ENCODE results near the gene CAPN5. TPM values are rescaled to one million over a fixed set of nuclear protein-coding genes. Genes with fewer than 3 reads are reported as not detected.
A peak's percentile ranks its signal among the peaks of the same experiment; 100 is the strongest.

Gene CAPN5
- total RNA-seq, 2 experiments from 2014 or later, result 5.1 to 6.9 TPM

GRCh38 chr11:77069336-77069968, 2.7 kb downstream of the CAPN5 start:
- intact Hi-C loops (cut with DNase I, micrococcal nuclease), result loop anchor here in 1 of 2 experiments (10.0 kb wide), 2 partner anchors 405 to 1505 kb away; partner anchors contain the start of genes NARS2 and PAK1
- H3K27ac Mint-ChIP-seq, result no peak overlapping the region
- H3K4me3 Mint-ChIP-seq, result peak overlapping the region; percentile 68
- no peak for TF ChIP-seq CTCF (IDR thresholded peaks at IDR 0.05)
- ChIA-PET CTCF (interaction anchor here (1.9 kb wide), 1 partner anchor 22 kb away, joined by 5 read pairs; no protein-coding TSS in a partner anchor), POLR2A (no interaction called here)
- Histone ChIP-seq H3K9me3 (ENCODE audit: control insufficient read depth in 1 of 2, insufficient read depth in 1 of 2, low read length in 2 of 2) (no peaks in the 10 kb centered on the region), H3K27me3 (ENCODE audit: control insufficient read depth in 1 of 2, insufficient read depth in 2 of 2, low read length in 2 of 2) (no peaks in the 10 kb centered on the region), H3K4me1 (ENCODE audit: insufficient read depth, low read length) (peaks cover 39% of the 10 kb centered on the region), H3K36me3 (ENCODE audit: insufficient read depth, low read length) (no peaks in the 10 kb centered on the region), H3K4me3 (ENCODE audit: low read length) (no peak overlapping the region), H3K27ac (ENCODE audit: low read depth in 1 of 2, low read length in 2 of 2) (no peak overlapping the region)
- peaks cover 31% of the 10 kb centered on the region for H3K4me1 Mint-ChIP-seq (ENCODE audit: low read depth)
- H3K36me3 Mint-ChIP-seq (ENCODE audit: low read depth), result no peaks in the 10 kb centered on the region
- no peaks in the 10 kb centered on the region for H3K27me3 Mint-ChIP-seq
- H3K9me3 Mint-ChIP-seq, result no peaks in the 10 kb centered on the region
- no peak for ATAC-seq (ENCODE audit: poor library complexity)
- peak in 1 of 14 experiments; percentile 4 for DNase-seq

- H3K27me3 Mint-ChIP-seq, result no peaks in the 10 kb centered on the region
- H3K27ac Mint-ChIP-seq, result no peak overlapping the region
- Histone ChIP-seq H3K36me3 (ENCODE audit: insufficient read depth, low read length) (no peaks in the 10 kb centered on the region), H3K4me3 (ENCODE audit: low read length) (no peak overlapping the region), H3K27me3 (ENCODE audit: control insufficient read depth in 1 of 2, insufficient read depth in 2 of 2, low read length in 2 of 2) (no peaks in the 10 kb centered on the region), H3K27ac (ENCODE audit: low read depth in 1 of 2, low read length in 2 of 2) (no peak overlapping the region), H3K9me3 (ENCODE audit: control insufficient read depth in 1 of 2, insufficient read depth in 1 of 2, low read length in 2 of 2) (no peaks in the 10 kb centered on the region), H3K4me1 (ENCODE audit: insufficient read depth, low read length) (peaks cover 39% of the 10 kb centered on the region)
- peak overlapping the region; percentile 30 for H3K4me3 Mint-ChIP-seq
- no peaks in the 10 kb centered on the region for H3K36me3 Mint-ChIP-seq (ENCODE audit: low read depth)
- intact Hi-C loops (cut with DNase I, micrococcal nuclease), result loop anchor here in 1 of 2 experiments (10.0 kb wide), 2 partner anchors 405 to 1505 kb away; partner anchors contain the start of genes NARS2 and PAK1
- POLR2A ChIA-PET, result no interaction called here
- ATAC-seq (ENCODE audit: poor library complexity), result no peak
- no peak for DNase-seq
- CTCF ChIA-PET, result no interaction called here
- TF ChIP-seq CTCF (IDR thresholded peaks at IDR 0.05), result no peak
- H3K4me1 Mint-ChIP-seq (ENCODE audit: low read depth), result peaks cover 31% of the 10 kb centered on the region
- H3K9me3 Mint-ChIP-seq, result no peaks in the 10 kb centered on the region
Measured at GRCh38 chr11:77069969-77070582, 3.3 kb downstream of the CAPN5 start.

- Mint-ChIP-seq H3K27ac (no peak overlapping the region), H3K9me3 (no peaks in the 10 kb centered on the region), H3K27me3 (no peaks in the 10 kb centered on the region), H3K4me1 (ENCODE audit: low read depth) (peaks cover 25% of the 10 kb centered on the region), H3K36me3 (ENCODE audit: low read depth) (no peaks in the 10 kb centered on the region), H3K4me3 (no peak overlapping the region)
- ChIA-PET CTCF (no interaction called here), POLR2A (no interaction called here)
- no peak overlapping the region for H3K27ac ChIP-seq (ENCODE audit: low read depth in 1 of 2, low read length in 2 of 2)
- intact Hi-C loops (cut with DNase I, micrococcal nuclease), result no loop called here
- peak in 1 of 14 experiments; percentile 2 for DNase-seq
- no peak for ATAC-seq (ENCODE audit: poor library complexity)
- no peak for TF ChIP-seq CTCF (IDR thresholded peaks at IDR 0.05)
- peaks cover 36% of the 10 kb centered on the region for H3K4me1 ChIP-seq (ENCODE audit: insufficient read depth, low read length)
- H3K27me3 ChIP-seq (ENCODE audit: control insufficient read depth in 1 of 2, insufficient read depth in 2 of 2, low read length in 2 of 2), result no peaks in the 10 kb centered on the region
- no peaks in the 10 kb centered on the region for H3K36me3 ChIP-seq (ENCODE audit: insufficient read depth, low read length)
- no peaks in the 10 kb centered on the region for H3K9me3 ChIP-seq (ENCODE audit: control insufficient read depth in 1 of 2, insufficient read depth in 1 of 2, low read length in 2 of 2)
- H3K4me3 ChIP-seq (ENCODE audit: low read length), result no peak overlapping the region
Measured at GRCh38 chr11:77071077-77071476, 4.3 kb downstream of the CAPN5 start.
